GM19324 (cell line): ENCODE data around the gene MUSK.

ENCODE experiments used
- ATAC-seq: cut with Tn5 transposase; IDR thresholded peaks from one replicate; pipeline ENCODE4 v1.9.1; 2021; ENCODE audit warnings: mild to moderate bottlenecking, moderate library complexity; ENCODE audit not compliant: unreplicated experiment, low FRiP score

Gene MUSK

DNA sequence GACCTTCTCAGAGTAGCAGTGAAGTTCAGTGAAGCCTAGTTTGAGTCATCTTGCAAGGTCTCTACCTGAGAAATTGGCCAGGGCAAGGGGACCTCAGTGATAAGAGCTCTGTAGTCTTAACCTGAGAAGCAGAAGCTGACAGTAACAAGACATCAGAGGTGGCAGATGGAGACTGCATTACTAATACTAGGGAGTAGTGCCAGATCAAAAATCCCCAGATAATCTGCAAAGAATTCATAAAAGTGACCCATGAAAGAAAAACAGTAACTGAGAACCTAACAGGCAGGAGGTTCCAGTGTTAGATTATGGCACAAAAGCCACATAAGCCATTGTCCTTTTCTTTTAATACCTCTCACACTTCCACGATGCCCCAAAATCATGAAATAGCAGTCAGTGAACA is 175.5 kb downstream of the MUSK start:
- no peak for ATAC-seq

DNA sequence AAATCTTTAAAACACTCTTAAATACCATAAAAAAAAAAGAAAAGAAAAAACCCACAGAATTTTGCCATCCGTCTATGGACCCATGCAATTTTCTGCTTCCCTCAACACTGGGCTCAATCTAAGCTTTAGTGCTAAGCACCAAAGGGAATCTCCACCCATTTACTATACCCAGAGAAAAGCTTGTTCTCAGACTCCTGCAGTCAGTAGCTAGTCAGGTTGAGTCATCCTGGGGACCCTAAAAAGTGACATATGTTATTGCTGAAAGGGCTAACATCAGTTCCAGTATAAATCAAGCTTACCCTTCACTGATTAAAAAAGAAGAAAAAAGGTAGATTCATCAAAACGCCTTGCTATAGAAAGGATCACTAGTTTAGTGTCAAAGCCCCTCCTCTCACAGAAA is 177.6 kb downstream of the MUSK start:
- no peak for ATAC-seq

DNA sequence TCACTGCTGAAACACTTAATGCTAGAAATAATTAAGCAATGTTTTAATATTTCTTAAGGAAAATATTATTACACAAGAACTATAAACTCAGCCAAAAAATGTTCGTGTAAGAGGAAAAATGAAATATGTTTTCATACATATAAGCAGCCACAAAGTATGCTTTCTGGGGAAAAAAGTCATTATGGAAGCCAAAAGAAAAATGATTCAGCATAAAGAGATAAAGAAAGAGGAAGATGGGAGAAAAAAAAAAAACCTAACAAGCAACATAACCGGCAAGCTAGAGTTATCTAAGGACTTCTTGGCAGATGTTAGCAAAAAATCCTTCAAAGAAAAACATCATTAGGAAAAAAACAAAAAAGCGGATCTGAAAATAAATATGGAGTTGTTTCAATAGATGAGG is 179.1 kb downstream of the MUSK start:
- ATAC-seq = no peak

DNA sequence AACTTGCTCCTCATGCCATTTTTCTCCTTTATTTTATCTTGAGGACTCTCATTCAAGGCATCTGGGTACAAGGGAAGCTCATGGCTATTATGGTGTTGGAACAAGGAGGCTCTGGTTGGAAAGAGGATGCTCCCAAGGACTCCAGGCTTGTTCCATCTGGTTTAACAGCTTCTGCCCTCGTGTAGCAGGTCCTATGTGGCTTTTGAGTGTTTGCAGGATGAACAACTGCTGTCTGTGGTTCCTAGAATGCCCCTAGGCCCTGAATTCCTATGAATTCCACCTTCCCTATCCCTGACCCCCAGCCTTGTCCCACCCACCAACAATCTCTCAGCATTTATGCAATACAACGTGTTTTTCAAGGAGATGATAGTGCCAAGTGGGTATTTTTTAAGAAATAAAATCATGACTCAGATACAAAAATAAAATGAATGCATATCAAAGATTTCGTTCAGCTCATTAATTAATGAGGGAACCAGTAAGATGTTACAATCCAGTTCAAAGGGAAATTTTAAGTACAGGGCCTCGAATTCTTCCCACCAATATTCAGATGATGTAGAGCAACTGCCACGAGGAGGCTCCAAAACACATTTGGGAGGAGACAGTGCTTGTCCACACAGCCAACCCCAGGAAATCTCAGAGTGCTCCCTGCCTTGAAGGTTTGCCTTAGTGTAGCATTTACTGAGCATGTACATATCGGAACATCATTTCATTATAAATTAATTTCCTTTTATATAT is 182.0 kb downstream of the MUSK start:
- ATAC-seq = no peak
